IMR-90 (cell line): Measurements from ENCODE around the gene LGALSL. TPM values are rescaled to one million over a fixed set of nuclear protein-coding genes. Genes with fewer than 3 reads are reported as not detected.

Source experiments
- ATAC-seq: fragments of 200-7000 bp; cut with Tn5 transposase; 2 replicates; pipeline ENCODE4 v1.9.1; 2020; ENCODE audit warnings: low read depth, mild to moderate bottlenecking, moderate library complexity
- BruUV-seq: library from RNA; stranded (reverse); fragments of 400-500 nt; replicated peaks from 2 replicates; lab custom pipeline; 2021; lab: Mats Ljungman, UMichigan
- CTCF ChIA-PET: fragments of 300-600 bp; formaldehyde crosslinking; extraction: SDS; loops from one replicate; lab custom pipeline; 2021; ENCODE audit warnings: antibody characterized with exemption; lab: Yijun Ruan, JAX
- POLR2A ChIA-PET: fragments of 300-600 bp; sonication (Branson Sonifier 250); formaldehyde crosslinking; loops from one replicate; lab custom pipeline; 2022; ENCODE audit warnings: antibody characterized with exemption; ENCODE audit not compliant: unreplicated experiment; lab: Charles Lee
- DNase-seq: peaks from one replicate; pipeline ENCODE4 v3.0.0; 2013
- H2AFZ ChIP-seq: replicated peaks from 2 replicates; pipeline ENCODE3; 2013; ENCODE audit warnings: low read length, mild to moderate bottlenecking; ENCODE audit not compliant: poor library complexity
- H2AK5ac ChIP-seq: 2 replicates; pipeline ENCODE4 v1.6.1; 2013; ENCODE audit warnings: low read depth, low read length, inconsistent platforms
- H2AK9ac ChIP-seq: replicated peaks from 2 replicates; pipeline ENCODE3; 2013; ENCODE audit warnings: mild to moderate bottlenecking, low read depth, low read length, moderate library complexity; ENCODE audit not compliant: poor library complexity
- H2BK120ac ChIP-seq: 2 replicates; pipeline ENCODE4 v1.6.1; 2013; ENCODE audit warnings: low read depth, low read length, inconsistent platforms
- H2BK15ac ChIP-seq: 3 replicates; pipeline ENCODE4 v1.6.1; 2013; ENCODE audit warnings: low read depth, low read length, inconsistent platforms
- H2BK20ac ChIP-seq: 2 replicates; pipeline ENCODE4 v1.6.1; 2013; ENCODE audit warnings: low read depth, mild to moderate bottlenecking, inconsistent platforms, low read length, moderate library complexity
- H2BK5ac ChIP-seq: 2 replicates; pipeline ENCODE4 v1.6.1; 2013; ENCODE audit warnings: mild to moderate bottlenecking, low read depth, low read length, inconsistent platforms; ENCODE audit not compliant: poor library complexity, severe bottlenecking
- H3K14ac ChIP-seq: replicated peaks from 2 replicates; pipeline ENCODE4 v1.6.1; 2013; ENCODE audit warnings: low read depth, low read length, inconsistent platforms
- H3K18ac ChIP-seq: 2 replicates; pipeline ENCODE4 v1.6.1; 2013; ENCODE audit warnings: low read depth, low read length, control low read depth
- H3K23ac ChIP-seq: 2 replicates; pipeline ENCODE4 v1.6.1; 2013; ENCODE audit warnings: low read depth, low read length, inconsistent platforms
- H3K27ac ChIP-seq: 2 replicates; pipeline ENCODE4 v1.5.1; 2013; ENCODE audit warnings: mild to moderate bottlenecking, control low read depth, low read length; ENCODE audit not compliant: insufficient read depth
- H3K27me3 ChIP-seq: 2 replicates; pipeline ENCODE4 v1.6.1; 2013; ENCODE audit warnings: low read length; ENCODE audit not compliant: control insufficient read depth, insufficient read depth
- H3K36me3 ChIP-seq: 2 replicates; pipeline ENCODE4 v1.6.1; 2013; ENCODE audit warnings: low read length, mixed read lengths; ENCODE audit not compliant: control insufficient read depth, insufficient read depth
- H3K4ac ChIP-seq: 2 replicates; pipeline ENCODE4 v1.6.1; 2013; ENCODE audit warnings: low read depth, low read length, inconsistent platforms
- H3K4me1 ChIP-seq: 2 replicates; pipeline ENCODE4 v1.6.1; 2013; ENCODE audit warnings: low read length, mixed read lengths; ENCODE audit not compliant: control insufficient read depth, insufficient read depth
- H3K4me2 ChIP-seq: 2 replicates; pipeline ENCODE4 v1.6.1; 2013; ENCODE audit warnings: low read depth, mild to moderate bottlenecking, control low read depth, low read length, moderate library complexity
- H3K4me3 ChIP-seq: 2 replicates; pipeline ENCODE4 v1.5.1; 2013; ENCODE audit warnings: low read depth, mild to moderate bottlenecking, control low read depth, low read length, moderate library complexity; ENCODE audit not compliant: insufficient read depth
- H3K56ac ChIP-seq: 2 replicates; pipeline ENCODE4 v1.6.1; 2013; ENCODE audit warnings: low read length, inconsistent platforms; ENCODE audit not compliant: insufficient read depth; ENCODE audit errors: extremely low read depth
- H3K79me1 ChIP-seq, 2 experiments: 2 replicates each; pipeline ENCODE4 v1.6.1; 2013; ENCODE audit warnings: low read length in 2 of 2, inconsistent platforms in 1 of 2, low read depth in 1 of 2
- H3K9ac ChIP-seq: 2 replicates; pipeline ENCODE4 v1.6.1; 2013; ENCODE audit warnings: low read depth, low read length, control low read depth
- H3K9me1 ChIP-seq: 2 replicates; pipeline ENCODE4 v1.6.1; 2013; ENCODE audit warnings: low read length, inconsistent platforms; ENCODE audit not compliant: insufficient read depth
- H3K9me3 ChIP-seq: 2 replicates; pipeline ENCODE4 v1.6.1; 2013; ENCODE audit warnings: low read length; ENCODE audit not compliant: control insufficient read depth, insufficient read depth
- H4K20me1 ChIP-seq: 2 replicates; pipeline ENCODE4 v1.6.1; 2013; ENCODE audit warnings: low read length, inconsistent platforms; ENCODE audit not compliant: insufficient read depth
- H4K5ac ChIP-seq: 2 replicates; pipeline ENCODE4 v1.6.1; 2013; ENCODE audit warnings: mild to moderate bottlenecking, low read depth, low read length, control low read depth
- H4K8ac ChIP-seq, 2 experiments: 2 replicates each; pipeline ENCODE4 v1.6.1; 2013; ENCODE audit warnings: low read depth in 2 of 2, low read length in 2 of 2, control low read depth in 1 of 2, inconsistent platforms in 1 of 2
- H4K91ac ChIP-seq: 2 replicates; pipeline ENCODE4 v1.6.1; 2013; ENCODE audit warnings: low read depth, low read length, inconsistent platforms; ENCODE audit not compliant: insufficient read depth
- MAFK ChIP-seq: IDR thresholded peaks from 2 replicates; pipeline ENCODE4 v1.6.1; 2012; ENCODE audit warnings: low read depth, low read length, improper control_type of control experiment
- POLR2A ChIP-seq: IDR thresholded peaks from 2 replicates; pipeline ENCODE4 v1.6.1; 2012; ENCODE audit warnings: mild to moderate bottlenecking, low read depth, low read length
- RAD21 ChIP-seq: IDR thresholded peaks from 2 replicates; pipeline ENCODE4 v1.6.1; 2012; ENCODE audit warnings: low read length, improper control_type of control experiment
- RCOR1 ChIP-seq: IDR thresholded peaks from 2 replicates; pipeline ENCODE4 v1.6.1; 2012; ENCODE audit warnings: mild to moderate bottlenecking, low read length, improper control_type of control experiment; ENCODE audit not compliant: insufficient replicate concordance
- SMC3 ChIP-seq: fragments of 150-350 bp; IDR thresholded peaks from 2 replicates; pipeline ENCODE4 v1.6.1; 2016; ENCODE audit warnings: low read depth, mild to moderate bottlenecking, antibody characterized with exemption, low read length, moderate library complexity
- USF2 ChIP-seq: fragments of 150-350 bp; IDR thresholded peaks from 2 replicates; pipeline ENCODE4 v1.6.1; 2017; ENCODE audit warnings: mild to moderate bottlenecking, antibody characterized with exemption, low read length, low read depth
- WGBS, 2 experiments: methylation state at CpG; one replicate each; pipeline versions ENCODE4 v1.1.5 to v1.1.7; 2013; ENCODE audit warnings: missing lambda C conversion rate in 2 of 2; ENCODE audit not compliant: insufficient read length in 1 of 2; ENCODE audit errors: extremely low coverage in 2 of 2; 5-methylcytosine and 5-hydroxymethylcytosine counted together
- dilution Hi-C: fragments of 300-500 bp; cut with HindIII; formaldehyde crosslinking; loops from one replicate; pipeline ENCODE4 v1.14.3; 2018; ENCODE audit warnings: low sequenced_read_pairs; ENCODE audit not compliant: unreplicated experiment
- in situ Hi-C: fragments of 300-500 bp; cut with MboI; formaldehyde crosslinking; loops from 3 replicates; pipeline ENCODE4 v1.14.3; 2019; ENCODE audit warnings: low sequenced_read_pairs, inconsistent platforms, mixed read lengths
- intact Hi-C: fragments of 100-400 bp; cut with micrococcal nuclease; formaldehyde crosslinking; loops from 2 replicates; pipeline ENCODE4 v1.10.0; 2022
- polyA plus RNA-seq, 3 experiments: library from polyadenylated mRNA; depleted of rRNA; stranded (reverse); fragments of >200 nt; gene quantifications; 2 replicates each; pipeline ENCODE4 v1.2.3, GENCODE V29; 2012; ENCODE audit warnings: low replicate concordance in 1 of 3
- total RNA-seq: library from RNA; depleted of rRNA; stranded (reverse); fragments of >200 nt; gene quantifications from 2 replicates; pipeline ENCODE4 v1.2.3, GENCODE V29; 2012

Gene LGALSL
- total and polyA plus RNA-seq, 2 of the 4 experiments (the other 2 are of a cell fraction), result 0.86 to 2.9 TPM

GRCh38 chr2:64479259-64480117 is 25.5 kb downstream of the LGALSL start:
- in situ Hi-C loops, result no loop called here
- no peak overlapping the region for H3K27ac ChIP-seq
- POLR2A ChIA-PET, result no interaction called here
- H3K27me3 ChIP-seq, result peaks cover 50% of the 10 kb centered on the region
- intact Hi-C loops, result no loop called here
- no peak overlapping the region for H4K91ac ChIP-seq
- H3K79me1 ChIP-seq, result no peaks in the 10 kb centered on the region
- H2BK5ac ChIP-seq, result no peak overlapping the region
- dilution Hi-C loops, result no loop called here
- WGBS, 2 experiments, result 100% methylated on average over 2 of the region's 10 CpGs; no CpG with 5 or more reads in 1 of the 2 experiments
- H3K23ac ChIP-seq, result no peak overlapping the region
- no peak overlapping the region for H3K4me3 ChIP-seq
- H2BK15ac ChIP-seq, result no peak overlapping the region
- no TSS peak for BruUV-seq
- H2AK9ac ChIP-seq, result no peak overlapping the region
- no peak overlapping the region for H2AFZ ChIP-seq
- H3K14ac ChIP-seq, result no peak overlapping the region
- H3K4me2 ChIP-seq, result no peak overlapping the region
- CTCF ChIA-PET, result interaction anchor here (0.6 to 1.2 kb wide), 2 partner anchors 8 to 420 kb away, joined by 6 to 9 read pairs; no protein-coding TSS in a partner anchor
- DNase-seq (no peak), ATAC-seq (no peak)
- H3K18ac ChIP-seq, result no peak overlapping the region
- H3K4me1 ChIP-seq, result no peaks in the 10 kb centered on the region
- H4K8ac ChIP-seq, result no peak overlapping the region
- no peak overlapping the region for H3K56ac ChIP-seq
- TF ChIP-seq MAFK, result no peak
- TF ChIP-seq RAD21, result no peak
- no peak for TF ChIP-seq SMC3
- no peak for TF ChIP-seq RCOR1
- TF ChIP-seq POLR2A, result no peak
- TF ChIP-seq USF2, result no peak
- no peaks in the 10 kb centered on the region for H3K9me1 ChIP-seq
- H2BK120ac ChIP-seq, result no peak overlapping the region
- H3K9me3 ChIP-seq, result no peaks in the 10 kb centered on the region
- H2BK20ac ChIP-seq, result no peak overlapping the region
- no peak overlapping the region for H3K4ac ChIP-seq
- H4K5ac ChIP-seq, result no peak overlapping the region
- no peak overlapping the region for H3K9ac ChIP-seq
- no peak overlapping the region for H2AK5ac ChIP-seq
- H3K36me3 ChIP-seq, result no peaks in the 10 kb centered on the region
- no peaks in the 10 kb centered on the region for H4K20me1 ChIP-seq
